Spleen (tissue), 11 donors: ENCODE data around the gene KIF19. TPM values are rescaled to one million over a fixed set of nuclear protein-coding genes. Genes with fewer than 3 reads are reported as not detected.

Experiments used
- DNase-seq: peaks from one replicate; pipeline ENCODE4 v3.0.0-alpha.2; 2020
- H3K27ac ChIP-seq, 8 donors: fragments of 200-600 bp; sonication (generic) in 7 of 8; 1 replicate in 4 of 8; 2 replicates in 4 of 8; pipeline versions ENCODE4 v1.5.0 to v1.8.0; 2016 to 2021; ENCODE audit warnings: inconsistent platforms in 4 of 8, mild to moderate bottlenecking in 4 of 8, moderate library complexity in 1 of 8
- H3K27me3 ChIP-seq, 7 donors: fragments of 200-600 bp; sonication (generic) in 6 of 7; replicated peaks in 1 of 7; 1 replicate in 4 of 7; 2 replicates in 3 of 7; pipeline versions ENCODE4 v1.5.0 to v1.8.0; 2016 to 2021; ENCODE audit warnings: inconsistent platforms in 3 of 7, mild to moderate bottlenecking in 1 of 7
- H3K36me3 ChIP-seq, 6 donors: fragments of 200-600 bp; sonication (generic) in 5 of 6; 1 replicate in 4 of 6; 2 replicates in 2 of 6; pipeline versions ENCODE4 v1.5.0 to v1.8.0; 2016 to 2021; ENCODE audit warnings: inconsistent platforms in 2 of 6
- H3K4me1 ChIP-seq, 6 donors: fragments of 200-600 bp; sonication (generic) in 5 of 6; 1 replicate in 3 of 6; 2 replicates in 3 of 6; pipeline versions ENCODE4 v1.5.0 to v1.8.0; 2016 to 2021; ENCODE audit warnings: inconsistent platforms in 3 of 6
- H3K4me3 ChIP-seq, 8 donors: fragments of 200-600 bp; sonication (generic) in 7 of 8; 1 replicate in 4 of 8; 2 replicates in 4 of 8; pipeline versions ENCODE4 v1.5.0 to v1.8.0; 2016 to 2021; ENCODE audit warnings: inconsistent platforms in 4 of 8, mild to moderate bottlenecking in 4 of 8, moderate library complexity in 2 of 8
- H3K9me3 ChIP-seq, 8 donors: fragments of 200-600 bp; sonication (generic) in 7 of 8; 1 replicate in 4 of 8; 2 replicates in 4 of 8; pipeline versions ENCODE4 v1.5.0 to v1.8.0; 2016 to 2021; ENCODE audit warnings: inconsistent platforms in 4 of 8
- POLR2A ChIP-seq, 3 donors: fragments of 450-650 bp; IDR thresholded peaks; one replicate each; pipeline ENCODE4 v1.5.1; 2017; ENCODE audit warnings: antibody characterized with exemption in 3 of 3, mild to moderate bottlenecking in 1 of 3
- POLR2AphosphoS5 ChIP-seq, 3 donors: sonication (generic); formaldehyde crosslinking; IDR thresholded peaks; one replicate each; pipeline ENCODE4 v1.5.1; 2017; ENCODE audit warnings: antibody characterized with exemption in 3 of 3
- WGBS, 5 donors: extraction: QIAGEN DNeasy Blood & Tissue Kit in 3 of 5; methylation state at CpG; one replicate each; pipeline versions ENCODE4 v1.1.5 to v1.1.7; 2013 to 2018; 5-methylcytosine and 5-hydroxymethylcytosine counted together
- intact Hi-C: fragments of 100-400 bp; cut with DNase I; formaldehyde crosslinking; loops from one replicate; pipeline ENCODE4 v1.15.0; 2023; ENCODE audit warnings: low total_unique reads
- polyA plus RNA-seq, 3 donors: library from polyadenylated mRNA; stranded (reverse); fragments of 200-250 nt; gene quantifications; one replicate each; pipeline ENCODE4 v1.2.1, GENCODE V29; 2013
- total RNA-seq, 7 donors: library from RNA; depleted of rRNA in 3 of 7; stranded (reverse); fragments of >200 nt in 3 of 7; fragmentation: NEBNext Ultra II Directional in 4 of 7; extraction: Animal tissue kit (Norgen Biotek cat#: 25700) in 4 of 7; gene quantifications; one replicate each; pipeline versions ENCODE4 v1.1.0 to v1.2.1, GENCODE V29; 2016 to 2021
- TF ChIP-seq, protein P1 (sequence below), 11 experiments: fragments of 200-600 bp in 7 of 11; fragments of 450-650 bp in 4 of 11; sonication (generic) in 4 of 11; IDR thresholded peaks in 8 of 11; conservative IDR thresholded peaks in 3 of 11; 1 replicate in 7 of 11; 2 replicates in 4 of 11; pipeline versions ENCODE4 v1.4.0 to v1.8.0; 2016 to 2021; ENCODE audit warnings: antibody characterized with exemption in 11 of 11, inconsistent platforms in 4 of 11, mild to moderate bottlenecking in 1 of 11
- donor health status: healthy with polysubstance abuse.
- donor health status: DM: no; HTN: no; CAD: no; lungs with moderate emphysema.
- donor health status: DM: no; HTN: no; CAD: no.
- donor health status: Bipolar disorder and iron deficiency.
- donor health status: healthy.
- donor health status: DM: no; HTN: no; CAD: no.
- donor health status: DM: yes; HTN: yes; CAD: no.

The KIF19 gene
- total and polyA plus RNA-seq, 10 donors: 5.7 to 48.2 (median 22.6) TPM

DNA sequence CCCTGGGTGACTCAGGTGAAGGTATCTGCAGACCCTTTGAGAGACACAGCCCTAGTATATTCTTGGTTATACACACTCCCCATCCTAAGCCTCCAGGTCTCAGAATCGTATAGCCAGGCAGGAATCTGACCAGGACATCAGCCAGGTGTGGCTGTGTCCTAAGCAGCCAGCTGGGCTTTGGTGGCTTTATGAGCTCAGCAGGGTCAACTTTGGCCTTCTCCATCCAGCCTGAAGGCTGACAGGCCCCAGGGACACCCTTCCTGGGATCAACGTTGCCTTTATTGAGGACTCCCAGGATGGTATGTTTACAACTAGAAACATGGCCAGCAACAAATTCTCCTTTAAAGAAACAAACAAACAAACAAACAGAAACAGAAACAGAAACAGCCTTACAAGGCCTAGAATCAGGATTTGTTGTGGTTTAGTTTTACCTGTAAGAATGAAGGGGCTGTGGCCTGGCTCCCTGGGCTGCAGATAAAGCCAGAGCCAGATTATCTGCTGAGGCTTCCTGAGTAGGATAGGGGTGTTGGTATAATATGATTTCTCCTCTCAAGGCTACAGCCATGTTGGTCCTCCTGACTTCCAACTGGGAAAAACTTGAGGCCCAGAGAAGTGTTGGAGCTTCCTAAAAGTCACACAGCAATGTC lies 8.5 kb downstream of the KIF19 start:
- 82 to 93% (median 88%) methylated on average over 2 of the region's 2 CpGs for WGBS, 5 donors
- no peaks in the 10 kb centered on the region for H3K36me3 ChIP-seq
- no peak overlapping the region for H3K4me3 ChIP-seq
- H3K9me3 ChIP-seq: no peaks in the 10 kb centered on the region
- intact Hi-C loops: no loop called here
- no peak for DNase-seq
- H3K27me3 ChIP-seq: peaks cover 0 to 24% (median 0%) of the 10 kb centered on the region in 7 donors
- no peak overlapping the region for H3K27ac ChIP-seq
- TF ChIP-seq POLR2AphosphoS5 (IDR thresholded peaks at IDR 0.05): no peak
- no peak for TF ChIP-seq POLR2A (IDR thresholded peaks at IDR 0.05)
- TF ChIP-seq, protein P1, sequence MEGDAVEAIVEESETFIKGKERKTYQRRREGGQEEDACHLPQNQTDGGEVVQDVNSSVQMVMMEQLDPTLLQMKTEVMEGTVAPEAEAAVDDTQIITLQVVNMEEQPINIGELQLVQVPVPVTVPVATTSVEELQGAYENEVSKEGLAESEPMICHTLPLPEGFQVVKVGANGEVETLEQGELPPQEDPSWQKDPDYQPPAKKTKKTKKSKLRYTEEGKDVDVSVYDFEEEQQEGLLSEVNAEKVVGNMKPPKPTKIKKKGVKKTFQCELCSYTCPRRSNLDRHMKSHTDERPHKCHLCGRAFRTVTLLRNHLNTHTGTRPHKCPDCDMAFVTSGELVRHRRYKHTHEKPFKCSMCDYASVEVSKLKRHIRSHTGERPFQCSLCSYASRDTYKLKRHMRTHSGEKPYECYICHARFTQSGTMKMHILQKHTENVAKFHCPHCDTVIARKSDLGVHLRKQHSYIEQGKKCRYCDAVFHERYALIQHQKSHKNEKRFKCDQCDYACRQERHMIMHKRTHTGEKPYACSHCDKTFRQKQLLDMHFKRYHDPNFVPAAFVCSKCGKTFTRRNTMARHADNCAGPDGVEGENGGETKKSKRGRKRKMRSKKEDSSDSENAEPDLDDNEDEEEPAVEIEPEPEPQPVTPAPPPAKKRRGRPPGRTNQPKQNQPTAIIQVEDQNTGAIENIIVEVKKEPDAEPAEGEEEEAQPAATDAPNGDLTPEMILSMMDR (IDR thresholded peaks at IDR 0.05 in 8 of 11, conservative IDR thresholded peaks at IDR 0.05 in 3 of 11): no peak
- H3K4me1 ChIP-seq: peaks cover 0 to 36% (median 12%) of the 10 kb centered on the region in 6 donors

DNA sequence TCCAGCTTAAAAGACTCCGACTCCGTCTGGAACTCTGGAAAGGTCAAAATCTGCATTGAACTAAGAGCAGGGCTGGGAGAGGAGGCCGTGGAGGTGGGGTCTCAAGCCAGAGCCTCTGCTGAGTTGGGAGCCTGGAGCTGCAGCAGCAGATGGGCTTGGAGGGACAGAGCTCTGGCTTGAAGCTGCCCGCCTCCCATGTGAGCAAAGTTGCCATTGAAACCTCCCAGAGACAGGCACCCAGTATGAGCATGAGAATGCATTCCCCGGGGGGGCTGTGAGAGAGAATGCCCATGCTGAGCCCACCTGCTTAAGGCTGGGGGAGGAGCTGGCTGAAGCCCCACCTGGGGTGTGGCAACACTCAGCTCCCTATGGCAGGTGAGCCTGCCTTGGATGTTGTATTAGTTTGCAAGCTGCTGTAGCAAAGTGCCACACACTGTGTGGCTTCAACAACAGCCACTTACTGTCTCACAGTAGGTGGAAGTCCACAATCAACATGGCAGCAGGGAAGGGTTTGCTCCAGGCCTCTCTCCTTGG lies 9.6 kb downstream of the KIF19 start:
- peaks cover 0 to 32% (median 10%) of the 10 kb centered on the region in 6 donors for H3K4me1 ChIP-seq
- H3K9me3 ChIP-seq: no peaks in the 10 kb centered on the region
- peaks cover 0 to 30% (median 0%) of the 10 kb centered on the region in 7 donors for H3K27me3 ChIP-seq
- no peak overlapping the region for H3K4me3 ChIP-seq
- DNase-seq: no peak
- intact Hi-C loops: no loop called here
- no peak overlapping the region for H3K27ac ChIP-seq
- 81 to 94% (median 92%) methylated on average over 4 to 5 of the region's 5 CpGs for WGBS, 5 donors
- H3K36me3 ChIP-seq: no peaks in the 10 kb centered on the region
- no peak for TF ChIP-seq POLR2A (IDR thresholded peaks at IDR 0.05)
- no peak for TF ChIP-seq POLR2AphosphoS5 (IDR thresholded peaks at IDR 0.05)
- TF ChIP-seq, protein P1 (IDR thresholded peaks at IDR 0.05 in 8 of 11, conservative IDR thresholded peaks at IDR 0.05 in 3 of 11): no peak

DNA sequence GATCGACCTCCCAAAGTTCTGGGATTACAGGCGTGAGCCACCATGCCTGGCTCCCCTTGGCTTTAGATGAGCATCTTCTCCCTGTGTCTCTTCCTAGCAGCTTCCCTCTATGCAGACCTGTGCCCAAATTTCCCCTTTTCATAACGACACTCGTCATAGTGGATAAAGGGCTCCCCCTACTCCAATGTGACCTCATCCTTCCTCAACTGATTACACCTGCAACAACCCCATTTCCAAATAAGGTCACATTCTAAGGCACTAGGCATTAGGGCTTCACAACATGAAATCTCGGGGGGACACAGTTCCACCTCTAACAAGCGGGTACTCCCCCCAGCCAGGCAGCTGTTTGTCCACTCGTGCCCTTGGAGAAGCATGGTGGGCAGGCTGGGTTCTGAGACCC lies 10.3 kb downstream of the KIF19 start:
- DNase-seq: no peak
- TF ChIP-seq POLR2A (IDR thresholded peaks at IDR 0.05) (no peak), POLR2AphosphoS5 (IDR thresholded peaks at IDR 0.05) (no peak)
- TF ChIP-seq, protein P1 (IDR thresholded peaks at IDR 0.05 in 8 of 11, conservative IDR thresholded peaks at IDR 0.05 in 3 of 11): no peak
- intact Hi-C loops: no loop called here
- no peak overlapping the region for H3K27ac ChIP-seq
- H3K27me3 ChIP-seq: peaks cover 0 to 30% (median 0%) of the 10 kb centered on the region in 7 donors
- 70 to 77% (median 72%) methylated on average over 7 of the region's 7 CpGs for WGBS, 5 donors
- no peaks in the 10 kb centered on the region for H3K36me3 ChIP-seq
- H3K4me1 ChIP-seq: peaks cover 0 to 37% (median 12%) of the 10 kb centered on the region in 6 donors
- no peak overlapping the region for H3K4me3 ChIP-seq
- H3K9me3 ChIP-seq: no peaks in the 10 kb centered on the region

DNA sequence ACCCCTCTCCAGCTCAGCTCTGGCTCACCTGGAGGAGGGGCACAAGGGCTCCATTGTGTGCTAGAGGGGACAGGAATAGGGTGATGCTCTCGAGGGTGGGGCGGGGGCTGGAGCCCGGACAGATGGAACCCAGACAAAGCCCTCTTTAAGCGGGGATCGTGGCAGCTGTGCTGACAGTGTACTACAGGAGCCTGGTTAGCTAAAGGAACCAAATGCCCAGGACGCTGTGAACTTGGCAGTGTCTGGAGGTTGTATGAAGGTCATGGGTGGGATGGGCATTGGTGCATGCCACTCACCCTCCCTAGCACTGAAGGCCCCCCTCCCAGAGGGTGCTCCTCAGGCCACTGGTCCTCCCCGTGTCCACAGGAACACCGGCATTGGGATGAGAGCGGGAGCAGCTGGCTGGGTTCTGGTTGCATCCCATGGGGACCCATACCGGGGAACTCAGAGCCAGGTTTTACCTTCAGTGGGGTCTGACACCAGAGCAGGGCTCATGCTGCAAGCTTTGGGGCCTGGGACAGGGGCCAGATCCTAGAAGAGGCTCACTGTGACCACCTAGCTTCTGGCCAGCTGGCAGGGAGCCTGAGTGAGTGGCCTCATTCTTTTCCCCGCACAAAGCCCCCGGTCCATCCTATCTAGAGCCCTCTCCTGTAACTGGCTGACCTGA lies 11.9 kb downstream of the KIF19 start:
- TF ChIP-seq POLR2AphosphoS5 (IDR thresholded peaks at IDR 0.05): no peak
- TF ChIP-seq POLR2A (IDR thresholded peaks at IDR 0.05): no peak
- TF ChIP-seq, protein P1 (IDR thresholded peaks at IDR 0.05 in 8 of 11, conservative IDR thresholded peaks at IDR 0.05 in 3 of 11): no peak
- intact Hi-C loops: no loop called here
- Histone ChIP-seq H3K27me3 (peaks cover 0 to 40% (median 0%) of the 10 kb centered on the region in 7 donors), H3K36me3 (no peaks in the 10 kb centered on the region), H3K27ac (no peak overlapping the region), H3K9me3 (no peaks in the 10 kb centered on the region), H3K4me3 (no peak overlapping the region), H3K4me1 (peaks cover 0 to 46% (median 8%) of the 10 kb centered on the region in 6 donors)
- no peak for DNase-seq
- WGBS, 5 donors: 70 to 88% (median 79%) methylated on average over 11 to 12 of the region's 12 CpGs
